ENCODE measurements around the gene AGBL1.

AGBL1 gene

DNA sequence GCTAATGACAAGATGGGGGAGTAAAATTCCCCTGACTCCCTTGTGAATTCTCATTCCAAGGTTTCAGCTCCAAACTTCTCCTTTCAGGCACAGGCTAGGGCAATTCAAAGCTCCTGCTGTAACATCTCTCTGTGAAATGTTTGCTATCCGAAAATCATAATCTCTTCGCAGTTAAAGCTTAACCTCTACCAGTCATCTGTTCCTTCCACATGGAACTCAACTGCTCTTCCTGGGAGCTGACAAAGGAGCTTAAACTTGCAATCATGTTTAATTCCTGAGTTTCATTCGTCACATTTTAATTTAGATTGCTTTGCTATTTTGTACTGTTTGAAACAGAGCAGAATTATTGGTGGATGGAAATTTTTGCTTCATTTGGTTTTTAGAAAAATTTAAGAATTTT, 328.6 kb downstream of the AGBL1 start:
- H3K27ac ChIP-seq (ENCODE audit: low read depth, low read length): no peak overlapping the region
- no peaks in the 10 kb centered on the region for H3F3A ChIP-seq (ENCODE audit: insufficient read depth)
- H3K9me2 ChIP-seq (replicated peaks; ENCODE audit: insufficient read depth, low read length): no peaks in the 10 kb centered on the region
- no peak overlapping the region for H3K4me2 ChIP-seq (ENCODE audit: low read depth, low read length, poor library complexity, severe bottlenecking)
- no peak overlapping the region for H3K9ac ChIP-seq (ENCODE audit: low read length)
- TF ChIP-seq, protein P1, sequence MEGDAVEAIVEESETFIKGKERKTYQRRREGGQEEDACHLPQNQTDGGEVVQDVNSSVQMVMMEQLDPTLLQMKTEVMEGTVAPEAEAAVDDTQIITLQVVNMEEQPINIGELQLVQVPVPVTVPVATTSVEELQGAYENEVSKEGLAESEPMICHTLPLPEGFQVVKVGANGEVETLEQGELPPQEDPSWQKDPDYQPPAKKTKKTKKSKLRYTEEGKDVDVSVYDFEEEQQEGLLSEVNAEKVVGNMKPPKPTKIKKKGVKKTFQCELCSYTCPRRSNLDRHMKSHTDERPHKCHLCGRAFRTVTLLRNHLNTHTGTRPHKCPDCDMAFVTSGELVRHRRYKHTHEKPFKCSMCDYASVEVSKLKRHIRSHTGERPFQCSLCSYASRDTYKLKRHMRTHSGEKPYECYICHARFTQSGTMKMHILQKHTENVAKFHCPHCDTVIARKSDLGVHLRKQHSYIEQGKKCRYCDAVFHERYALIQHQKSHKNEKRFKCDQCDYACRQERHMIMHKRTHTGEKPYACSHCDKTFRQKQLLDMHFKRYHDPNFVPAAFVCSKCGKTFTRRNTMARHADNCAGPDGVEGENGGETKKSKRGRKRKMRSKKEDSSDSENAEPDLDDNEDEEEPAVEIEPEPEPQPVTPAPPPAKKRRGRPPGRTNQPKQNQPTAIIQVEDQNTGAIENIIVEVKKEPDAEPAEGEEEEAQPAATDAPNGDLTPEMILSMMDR (IDR thresholded peaks at IDR 0.05; ENCODE audit: insufficient read depth, low read length, poor library complexity, severe bottlenecking): no peak
- no peak for TF ChIP-seq EZH2phosphoT487 (conservative IDR thresholded peaks at IDR 0.05; ENCODE audit: low read length)
- no peaks in the 10 kb centered on the region for H3K36me3 ChIP-seq (ENCODE audit: low read length)
- no peaks in the 10 kb centered on the region for H3K79me2 ChIP-seq (ENCODE audit: insufficient read depth, low read length)
- no peaks in the 10 kb centered on the region for H3K27me3 ChIP-seq (ENCODE audit: low read length)
- H4K20me1 ChIP-seq (ENCODE audit: low read depth, low read length): no peaks in the 10 kb centered on the region
- no peaks in the 10 kb centered on the region for H3K9me3 ChIP-seq (ENCODE audit: insufficient read depth, low read length)
- H3K4me3 ChIP-seq (ENCODE audit: insufficient read depth, low read length, poor library complexity, severe bottlenecking): no peak overlapping the region
- H2AFZ ChIP-seq (ENCODE audit: low read depth, low read length, severe bottlenecking): no peak overlapping the region

DNA sequence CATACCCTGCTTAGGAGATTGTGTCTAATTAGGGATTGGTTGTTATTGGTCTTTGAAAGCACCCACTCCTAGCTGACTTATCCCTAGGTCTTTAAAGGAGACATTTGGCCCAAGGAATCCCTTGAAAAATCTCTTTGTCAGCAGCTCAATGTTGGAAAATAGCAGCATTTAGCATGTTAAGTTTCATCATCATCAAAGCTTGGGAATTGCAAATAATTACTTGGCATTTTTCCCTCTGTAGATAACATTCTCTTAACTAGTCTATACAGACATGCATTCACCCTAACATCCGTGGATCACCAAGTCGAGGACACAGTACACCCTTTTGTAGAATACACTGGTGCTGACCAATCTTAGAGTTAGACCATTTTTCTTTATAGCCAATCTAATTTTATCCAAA, 332.2 kb downstream of the AGBL1 start:
- Histone ChIP-seq H3K9ac (ENCODE audit: low read length) (no peak overlapping the region), H3K79me2 (ENCODE audit: insufficient read depth, low read length) (no peaks in the 10 kb centered on the region), H2AFZ (ENCODE audit: low read depth, low read length, severe bottlenecking) (no peak overlapping the region), H3K9me2 (replicated peaks; ENCODE audit: insufficient read depth, low read length) (no peaks in the 10 kb centered on the region), H3K4me3 (ENCODE audit: insufficient read depth, low read length, poor library complexity, severe bottlenecking) (no peak overlapping the region), H3K9me3 (ENCODE audit: insufficient read depth, low read length) (no peaks in the 10 kb centered on the region), H4K20me1 (ENCODE audit: low read depth, low read length) (no peaks in the 10 kb centered on the region), H3K4me2 (ENCODE audit: low read depth, low read length, poor library complexity, severe bottlenecking) (no peak overlapping the region), H3K36me3 (ENCODE audit: low read length) (no peaks in the 10 kb centered on the region), H3F3A (ENCODE audit: insufficient read depth) (no peaks in the 10 kb centered on the region), H3K27ac (ENCODE audit: low read depth, low read length) (no peak overlapping the region), H3K27me3 (ENCODE audit: low read length) (no peaks in the 10 kb centered on the region)
- TF ChIP-seq, protein P1 (IDR thresholded peaks at IDR 0.05; ENCODE audit: insufficient read depth, low read length, poor library complexity, severe bottlenecking): no peak
- no peak for TF ChIP-seq EZH2phosphoT487 (conservative IDR thresholded peaks at IDR 0.05; ENCODE audit: low read length)

DNA sequence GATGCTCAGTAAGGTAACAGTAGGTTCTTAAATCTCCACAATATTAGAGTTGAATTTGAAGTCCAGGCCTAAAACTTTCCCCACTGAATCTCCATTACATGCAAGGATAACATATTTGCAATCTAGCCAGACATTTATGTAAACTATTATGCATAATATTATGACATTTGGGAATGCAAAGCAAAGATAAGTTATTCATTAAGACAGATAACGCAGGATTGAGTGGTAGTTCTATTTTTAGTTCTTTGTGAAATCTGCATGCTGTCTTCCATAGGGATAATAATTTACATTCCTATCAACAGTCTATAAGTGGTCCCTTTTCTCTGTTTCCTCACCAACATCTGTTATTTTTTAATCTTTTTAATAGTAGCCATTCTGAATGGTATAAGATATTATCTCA, 333.5 kb downstream of the AGBL1 start:
- H3F3A ChIP-seq (ENCODE audit: insufficient read depth): no peaks in the 10 kb centered on the region
- no peaks in the 10 kb centered on the region for H3K79me2 ChIP-seq (ENCODE audit: insufficient read depth, low read length)
- H3K4me3 ChIP-seq (ENCODE audit: insufficient read depth, low read length, poor library complexity, severe bottlenecking): no peak overlapping the region
- H3K27ac ChIP-seq (ENCODE audit: low read depth, low read length): no peak overlapping the region
- H2AFZ ChIP-seq (ENCODE audit: low read depth, low read length, severe bottlenecking): no peak overlapping the region
- H3K9me2 ChIP-seq (replicated peaks; ENCODE audit: insufficient read depth, low read length): no peaks in the 10 kb centered on the region
- no peak for TF ChIP-seq EZH2phosphoT487 (conservative IDR thresholded peaks at IDR 0.05; ENCODE audit: low read length)
- TF ChIP-seq, protein P1 (IDR thresholded peaks at IDR 0.05; ENCODE audit: insufficient read depth, low read length, poor library complexity, severe bottlenecking): no peak
- no peaks in the 10 kb centered on the region for H3K27me3 ChIP-seq (ENCODE audit: low read length)
- H3K9me3 ChIP-seq (ENCODE audit: insufficient read depth, low read length): no peaks in the 10 kb centered on the region
- H4K20me1 ChIP-seq (ENCODE audit: low read depth, low read length): no peaks in the 10 kb centered on the region
- H3K36me3 ChIP-seq (ENCODE audit: low read length): no peaks in the 10 kb centered on the region
- H3K9ac ChIP-seq (ENCODE audit: low read length): no peak overlapping the region
- no peak overlapping the region for H3K4me2 ChIP-seq (ENCODE audit: low read depth, low read length, poor library complexity, severe bottlenecking)

Data from SU-DHL-6 (cell line).